Left lung (tissue), 10 donors: ENCODE results near the gene TTLL8. TPM values are rescaled to one million over a fixed set of nuclear protein-coding genes. Genes with fewer than 3 reads are reported as not detected.

Experiments used
- ATAC-seq: fragments of 200-7000 bp; cut with Tn5 transposase; one replicate; pipeline ENCODE4 v1.9.1; 2020; ENCODE audit warnings: moderate library complexity
- DNase-seq, 4 donors: peaks; one replicate each; pipeline ENCODE4 v3.0.0-alpha.2; 2013 to 2020
- H3K27ac ChIP-seq, 2 donors: fragments of 200-600 bp; sonication (generic) in 1 of 2; one replicate each; pipeline versions ENCODE4 v1.5.0 to v1.8.0; 2020 to 2021
- H3K27me3 ChIP-seq, 2 donors: fragments of 200-600 bp; sonication (generic) in 1 of 2; one replicate each; pipeline versions ENCODE4 v1.5.0 to v1.8.0; 2020 to 2021
- H3K36me3 ChIP-seq, 2 donors: fragments of 200-600 bp; sonication (generic) in 1 of 2; one replicate each; pipeline versions ENCODE4 v1.5.0 to v1.8.0; 2020 to 2021
- H3K4me1 ChIP-seq, 2 donors: fragments of 200-600 bp; one replicate each; pipeline ENCODE4 v1.8.0; 2021
- H3K4me3 ChIP-seq, 2 donors: fragments of 200-600 bp; sonication (generic) in 1 of 2; one replicate each; pipeline versions ENCODE4 v1.5.0 to v1.8.0; 2020 to 2021; ENCODE audit warnings: mild to moderate bottlenecking in 1 of 2
- H3K9me3 ChIP-seq, 2 donors: fragments of 200-600 bp; sonication (generic) in 1 of 2; one replicate each; pipeline versions ENCODE4 v1.5.0 to v1.8.0; 2020 to 2021
- intact Hi-C, 2 donors: fragments of 100-400 bp; cut with DNase I; formaldehyde crosslinking; loops; one replicate each; pipeline versions ENCODE4 v1.11.2 to v1.14.2; 2022
- polyA plus RNA-seq, 6 donors: library from polyadenylated mRNA; unstranded; fragments of 120-200 nt; gene quantifications; one replicate each; pipeline ENCODE4 v1.2.1, GENCODE V29; 2013; ENCODE audit not compliant: insufficient read length in 6 of 6
- total RNA-seq, 2 donors: library from RNA; stranded (reverse); fragmentation: NEBNext Ultra II Directional; extraction: Animal tissue kit (Norgen Biotek cat#: 25700); gene quantifications; one replicate each; pipeline ENCODE4 v1.2.1, GENCODE V29; 2021
- TF ChIP-seq, protein P1 (sequence below), 2 donors: fragments of 200-600 bp; sonication (generic) in 1 of 2; IDR thresholded peaks; one replicate each; pipeline versions ENCODE4 v1.5.0 to v1.8.0; 2021; ENCODE audit warnings: antibody characterized with exemption in 2 of 2
- donor health status: DM: no; HTN: yes; CAD: no.
- donor health status: DM: no; HTN: no; CAD: no.

Gene TTLL8
- total and polyA plus RNA-seq, 8 donors: not detected

GRCh38 chr22:49997251-49997599 is 60.9 kb downstream of the TTLL8 start:
- H3K4me1 ChIP-seq: peaks cover 0 to 23% of the 10 kb centered on the region in 2 donors
- H3K27me3 ChIP-seq: peaks cover 6 to 11% of the 10 kb centered on the region in 2 donors
- no peak overlapping the region for H3K4me3 ChIP-seq
- no peaks in the 10 kb centered on the region for H3K36me3 ChIP-seq
- intact Hi-C loops: no loop called here
- no peak overlapping the region for H3K27ac ChIP-seq
- ATAC-seq: peak; percentile 26
- DNase-seq: peak in 2 of 4 donors; percentile 43 to 82
- TF ChIP-seq, protein P1, sequence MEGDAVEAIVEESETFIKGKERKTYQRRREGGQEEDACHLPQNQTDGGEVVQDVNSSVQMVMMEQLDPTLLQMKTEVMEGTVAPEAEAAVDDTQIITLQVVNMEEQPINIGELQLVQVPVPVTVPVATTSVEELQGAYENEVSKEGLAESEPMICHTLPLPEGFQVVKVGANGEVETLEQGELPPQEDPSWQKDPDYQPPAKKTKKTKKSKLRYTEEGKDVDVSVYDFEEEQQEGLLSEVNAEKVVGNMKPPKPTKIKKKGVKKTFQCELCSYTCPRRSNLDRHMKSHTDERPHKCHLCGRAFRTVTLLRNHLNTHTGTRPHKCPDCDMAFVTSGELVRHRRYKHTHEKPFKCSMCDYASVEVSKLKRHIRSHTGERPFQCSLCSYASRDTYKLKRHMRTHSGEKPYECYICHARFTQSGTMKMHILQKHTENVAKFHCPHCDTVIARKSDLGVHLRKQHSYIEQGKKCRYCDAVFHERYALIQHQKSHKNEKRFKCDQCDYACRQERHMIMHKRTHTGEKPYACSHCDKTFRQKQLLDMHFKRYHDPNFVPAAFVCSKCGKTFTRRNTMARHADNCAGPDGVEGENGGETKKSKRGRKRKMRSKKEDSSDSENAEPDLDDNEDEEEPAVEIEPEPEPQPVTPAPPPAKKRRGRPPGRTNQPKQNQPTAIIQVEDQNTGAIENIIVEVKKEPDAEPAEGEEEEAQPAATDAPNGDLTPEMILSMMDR (IDR thresholded peaks at IDR 0.05): no peak
- H3K9me3 ChIP-seq: no peaks in the 10 kb centered on the region

GRCh38 chr22:49996518-49997250 is 61.4 kb downstream of the TTLL8 start:
- Histone ChIP-seq H3K4me3 (no peak overlapping the region), H3K4me1 (peaks cover 0 to 23% of the 10 kb centered on the region in 2 donors), H3K27ac (no peak overlapping the region), H3K9me3 (peaks cover 0 to under 1% of the 10 kb centered on the region in 2 donors), H3K27me3 (peaks cover 6 to 11% of the 10 kb centered on the region in 2 donors), H3K36me3 (no peaks in the 10 kb centered on the region)
- TF ChIP-seq, protein P1 (IDR thresholded peaks at IDR 0.05): no peak
- DNase-seq (no peak), ATAC-seq (no peak)
- intact Hi-C loops: no loop called here

GRCh38 chr22:49996119-49996517 is 62.0 kb downstream of the TTLL8 start:
- no peak overlapping the region for H3K27ac ChIP-seq
- peaks cover 0 to 23% of the 10 kb centered on the region in 2 donors for H3K4me1 ChIP-seq
- DNase-seq: no peak
- H3K4me3 ChIP-seq: no peak overlapping the region
- peaks cover 0 to 6% of the 10 kb centered on the region in 2 donors for H3K9me3 ChIP-seq
- no peak for ATAC-seq
- TF ChIP-seq, protein P1 (IDR thresholded peaks at IDR 0.05): no peak
- intact Hi-C loops: no loop called here
- H3K27me3 ChIP-seq: peaks cover 6 to 11% of the 10 kb centered on the region in 2 donors
- H3K36me3 ChIP-seq: no peaks in the 10 kb centered on the region

GRCh38 chr22:49995361-49996118 is 62.6 kb downstream of the TTLL8 start:
- H3K27me3 ChIP-seq: peaks cover 6 to 10% of the 10 kb centered on the region in 2 donors
- peaks cover 0 to 10% of the 10 kb centered on the region in 2 donors for H3K9me3 ChIP-seq
- DNase-seq: peak in 1 of 4 donors; percentile 66
- no peak overlapping the region for H3K27ac ChIP-seq
- H3K36me3 ChIP-seq: no peaks in the 10 kb centered on the region
- no peak overlapping the region for H3K4me3 ChIP-seq
- intact Hi-C loops: no loop called here
- TF ChIP-seq, protein P1 (IDR thresholded peaks at IDR 0.05): no peak
- peaks cover 0 to 23% of the 10 kb centered on the region in 2 donors for H3K4me1 ChIP-seq
- ATAC-seq: no peak

DNA sequence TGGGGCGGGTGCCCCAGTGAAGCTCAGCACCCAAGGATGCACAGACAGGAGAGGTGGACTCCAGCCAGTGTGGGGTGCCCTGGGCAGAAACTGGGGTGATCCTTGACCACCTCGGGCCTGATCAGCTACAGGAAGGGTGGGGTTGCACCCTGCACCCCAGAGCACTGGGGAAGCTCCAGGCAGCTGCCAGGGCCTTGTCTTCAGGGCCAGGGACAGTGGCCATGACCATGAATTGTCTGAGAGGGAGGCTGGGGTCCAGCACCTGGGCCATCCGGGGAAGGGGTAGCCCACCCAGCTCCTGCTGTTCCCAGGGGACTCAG is 63.1 kb downstream of the TTLL8 start:
- DNase-seq (no peak), ATAC-seq (no peak)
- Histone ChIP-seq H3K36me3 (no peaks in the 10 kb centered on the region), H3K4me3 (no peak overlapping the region), H3K4me1 (peaks cover 0 to 21% of the 10 kb centered on the region in 2 donors), H3K9me3 (peaks cover 0 to 10% of the 10 kb centered on the region in 2 donors), H3K27me3 (peaks cover 3 to 4% of the 10 kb centered on the region in 2 donors), H3K27ac (no peak overlapping the region)
- TF ChIP-seq, protein P1 (IDR thresholded peaks at IDR 0.05): no peak
- intact Hi-C loops: no loop called here
